SU-DHL-6 (cell line): ENCODE data around the gene AKAP6.

Experiments
- H2AFZ ChIP-seq: fragments of 200-600 bp; sonication (generic); 2 replicates; pipeline ENCODE4 v1.6.1; 2014; ENCODE audit warnings: low read depth, mild to moderate bottlenecking, moderate library complexity, mixed read lengths, antibody characterized with exemption, low read length; ENCODE audit not compliant: severe bottlenecking
- H3F3A ChIP-seq: fragments of 200-600 bp; shearing (Covaris generic); 2 replicates; pipeline ENCODE4 v1.6.0; 2016; ENCODE audit warnings: antibody characterized with exemption, mild to moderate bottlenecking; ENCODE audit not compliant: insufficient read depth
- H3K27ac ChIP-seq: fragments of 200-600 bp; sonication (generic); 2 replicates; pipeline ENCODE4 v1.5.1; 2016; ENCODE audit warnings: low read depth, mild to moderate bottlenecking, low read length, moderate library complexity, mixed read lengths
- H3K27me3 ChIP-seq: fragments of 200-600 bp; sonication (generic), shearing (Covaris generic); 2 replicates; pipeline ENCODE4 v1.6.0; 2014; ENCODE audit warnings: mild to moderate bottlenecking, low read length
- H3K36me3 ChIP-seq: fragments of 200-600 bp; sonication (generic); 2 replicates; pipeline ENCODE4 v1.6.1; 2014; ENCODE audit warnings: mild to moderate bottlenecking, low read length, mixed read lengths
- H3K4me2 ChIP-seq: fragments of 300-600, 200-600 bp; shearing (Covaris generic), sonication (generic); 2 replicates; pipeline ENCODE4 v1.6.0; 2014; ENCODE audit warnings: low read length, low read depth, mild to moderate bottlenecking; ENCODE audit not compliant: poor library complexity, severe bottlenecking
- H3K4me3 ChIP-seq: fragments of 200-600 bp; sonication (generic); 2 replicates; pipeline ENCODE4 v1.5.1; 2014; ENCODE audit warnings: antibody characterized with exemption, low read length, mild to moderate bottlenecking, mixed read lengths; ENCODE audit not compliant: insufficient read depth, poor library complexity, severe bottlenecking
- H3K79me2 ChIP-seq: fragments of 200-600 bp; sonication (generic); 2 replicates; pipeline ENCODE4 v1.6.1; 2014; ENCODE audit warnings: mild to moderate bottlenecking, low read length, moderate library complexity; ENCODE audit not compliant: insufficient read depth
- H3K9ac ChIP-seq: fragments of 200-600 bp; sonication (generic); 2 replicates; pipeline ENCODE4 v1.7.0; 2014; ENCODE audit warnings: mild to moderate bottlenecking, low read length
- H3K9me2 ChIP-seq: fragments of 200-600 bp; sonication (generic); replicated peaks from 2 replicates; pipeline ENCODE4 v1.6.1; 2014; ENCODE audit warnings: low read length; ENCODE audit not compliant: insufficient read depth
- H3K9me3 ChIP-seq: fragments of 200-600 bp; sonication (generic); 2 replicates; pipeline ENCODE4 v1.6.1; 2014; ENCODE audit warnings: low read length, mixed read lengths; ENCODE audit not compliant: insufficient read depth
- H4K20me1 ChIP-seq: fragments of 200-600 bp; sonication (generic); 2 replicates; pipeline ENCODE4 v1.6.1; 2014; ENCODE audit warnings: low read depth, mild to moderate bottlenecking, antibody characterized with exemption, low read length, moderate library complexity, mixed read lengths
- CTCF ChIP-seq: fragments of 200-600 bp; sonication (generic); IDR thresholded peaks from one replicate; pipeline ENCODE4 v1.5.1; 2017; ENCODE audit warnings: antibody characterized with exemption, mild to moderate bottlenecking, low read length, moderate library complexity; ENCODE audit not compliant: insufficient read depth, poor library complexity, severe bottlenecking
- EZH2phosphoT487 ChIP-seq: fragments of 200-600 bp; sonication (generic), shearing (Covaris generic); conservative IDR thresholded peaks from 2 replicates; pipeline ENCODE4 v1.6.1; 2018; ENCODE audit warnings: mild to moderate bottlenecking, antibody characterized with exemption, low read length, moderate library complexity, mixed read lengths

AKAP6 gene

GRCh38 chr14:32737621-32738020 is 408.5 kb downstream of the AKAP6 start:
- Histone ChIP-seq H3K36me3 (no peaks in the 10 kb centered on the region), H2AFZ (no peak overlapping the region), H4K20me1 (no peaks in the 10 kb centered on the region), H3K9ac (no peak overlapping the region), H3K79me2 (no peaks in the 10 kb centered on the region), H3K27ac (no peak overlapping the region), H3K4me3 (no peak overlapping the region), H3F3A (no peaks in the 10 kb centered on the region), H3K4me2 (no peak overlapping the region), H3K9me2 (no peaks in the 10 kb centered on the region), H3K27me3 (no peaks in the 10 kb centered on the region), H3K9me3 (no peaks in the 10 kb centered on the region)
- TF ChIP-seq CTCF (no peak), EZH2phosphoT487 (no peak)

GRCh38 chr14:32738206-32738871 is 409.2 kb downstream of the AKAP6 start:
- no peak for TF ChIP-seq CTCF
- TF ChIP-seq EZH2phosphoT487, result no peak
- Histone ChIP-seq H3K9me2 (no peaks in the 10 kb centered on the region), H3K9ac (no peak overlapping the region), H3K4me2 (no peak overlapping the region), H3K27ac (no peak overlapping the region), H3F3A (no peaks in the 10 kb centered on the region), H3K79me2 (no peaks in the 10 kb centered on the region), H3K4me3 (no peak overlapping the region), H4K20me1 (no peaks in the 10 kb centered on the region), H3K36me3 (no peaks in the 10 kb centered on the region), H2AFZ (no peak overlapping the region), H3K9me3 (no peaks in the 10 kb centered on the region), H3K27me3 (no peaks in the 10 kb centered on the region)

- TF ChIP-seq EZH2phosphoT487 (no peak), CTCF (no peak)
- no peaks in the 10 kb centered on the region for H3K9me2 ChIP-seq
- H3K27ac ChIP-seq, result no peak overlapping the region
- no peaks in the 10 kb centered on the region for H3K79me2 ChIP-seq
- no peak overlapping the region for H3K9ac ChIP-seq
- H3F3A ChIP-seq, result no peaks in the 10 kb centered on the region
- no peak overlapping the region for H3K4me2 ChIP-seq
- no peaks in the 10 kb centered on the region for H3K9me3 ChIP-seq
- no peak overlapping the region for H2AFZ ChIP-seq
- no peaks in the 10 kb centered on the region for H3K36me3 ChIP-seq
- H3K27me3 ChIP-seq, result no peaks in the 10 kb centered on the region
- no peaks in the 10 kb centered on the region for H4K20me1 ChIP-seq
- no peak overlapping the region for H3K4me3 ChIP-seq
Measured at GRCh38 chr14:32744811-32745445, 415.8 kb downstream of the AKAP6 start.
